CD4-positive, alpha-beta T cell (primary cell): ENCODE data around the gene ELF2. TPM values are rescaled to one million over a fixed set of nuclear protein-coding genes. Genes with fewer than 3 reads are reported as not detected.

ENCODE experiments used
- ATAC-seq: fragments of 200-7000 bp; cut with Tn5 transposase; one replicate; pipeline ENCODE4 v1.10.0; 2022; ENCODE audit warnings: mild to moderate bottlenecking; ENCODE audit not compliant: poor library complexity
- CTCF ChIA-PET: fragments of 350-600 bp; sonication (Branson Sonifier 250); formaldehyde crosslinking; loops from one replicate; lab custom pipeline; 2021; ENCODE audit warnings: antibody characterized with exemption, inconsistent platforms; lab: Charles Lee
- POLR2A ChIA-PET: fragments of 350-600 bp; sonication (Branson Sonifier 250); formaldehyde crosslinking; loops from one replicate; lab custom pipeline; 2021; ENCODE audit warnings: antibody characterized with exemption, inconsistent platforms; lab: Charles Lee
- DNase-seq, 14 experiments: peaks; one replicate each; pipeline ENCODE4 v3.0.0-alpha.2; 2013 to 2020; ENCODE audit warnings: mixed read lengths in 2 of 14
- H3K27ac ChIP-seq, 2 donors: one replicate each; pipeline versions ENCODE4 v1.5.1 to v1.7.0; 2013; ENCODE audit warnings: low read length in 2 of 2, low read depth in 1 of 2, mild to moderate bottlenecking in 1 of 2
- H3K27me3 ChIP-seq, 2 experiments: 1 replicate in 1 of 2; 2 replicates in 1 of 2; pipeline versions ENCODE4 v1.6.1 to v1.7.0; 2013; ENCODE audit warnings: low read length in 2 of 2, control low read depth in 1 of 2, mild to moderate bottlenecking in 1 of 2, moderate library complexity in 1 of 2; ENCODE audit not compliant: insufficient read depth in 2 of 2, control insufficient read depth in 1 of 2
- H3K36me3 ChIP-seq: one replicate; pipeline ENCODE4 v1.6.1; 2013; ENCODE audit warnings: low read length, control low read depth; ENCODE audit not compliant: insufficient read depth
- H3K4me1 ChIP-seq: one replicate; pipeline ENCODE4 v1.6.1; 2013; ENCODE audit warnings: low read length, control low read depth; ENCODE audit not compliant: insufficient read depth
- H3K4me3 ChIP-seq: one replicate; pipeline ENCODE4 v1.5.1; 2013; ENCODE audit warnings: mild to moderate bottlenecking, low read length, moderate library complexity
- H3K9me3 ChIP-seq, 2 experiments: 1 replicate in 1 of 2; 2 replicates in 1 of 2; pipeline versions ENCODE4 v1.6.1 to v1.7.0; 2013; ENCODE audit warnings: low read length in 2 of 2, mild to moderate bottlenecking in 2 of 2, control low read depth in 1 of 2, moderate library complexity in 1 of 2; ENCODE audit not compliant: control insufficient read depth in 1 of 2, insufficient read depth in 1 of 2
- H3K27ac Mint-ChIP-seq: one replicate; pipeline ENCODE4 v1.8.0; 2020; ENCODE audit warnings: mixed read lengths
- H3K27me3 Mint-ChIP-seq: one replicate; pipeline ENCODE4 v1.8.0; 2021; ENCODE audit warnings: mixed read lengths
- H3K36me3 Mint-ChIP-seq: one replicate; pipeline ENCODE4 v1.8.0; 2021; ENCODE audit warnings: low read depth, mixed read lengths
- H3K4me1 Mint-ChIP-seq: one replicate; pipeline ENCODE4 v1.8.0; 2021; ENCODE audit warnings: low read depth, mixed read lengths
- H3K4me3 Mint-ChIP-seq: one replicate; pipeline ENCODE4 v1.8.0; 2020; ENCODE audit warnings: mild to moderate bottlenecking, mixed read lengths
- H3K9me3 Mint-ChIP-seq: one replicate; pipeline ENCODE4 v1.8.0; 2020; ENCODE audit warnings: mixed read lengths
- CTCF ChIP-seq: fragments of 200-600 bp; IDR thresholded peaks from one replicate; pipeline ENCODE4 v1.8.0; 2022; ENCODE audit warnings: antibody characterized with exemption, mild to moderate bottlenecking
- intact Hi-C, 2 experiments: fragments of 100-400 bp; cut with DNase I in 1 of 2; cut with micrococcal nuclease in 1 of 2; formaldehyde crosslinking; loops; one replicate each; pipeline versions ENCODE4 v1.15.1 to v1.9.0; 2023 to 2025; cut with DNase I, micrococcal nuclease
- total RNA-seq, 174 experiments: library from RNA in 2 of 174; stranded (reverse) in 2 of 174; gene quantifications; one replicate each; pipeline ENCODE4 v1.2.3 and lab custom pipeline; 2021 to 2026

ELF2 gene
- total RNA-seq, 2 experiments from 2014 or later = 83.3 to 84.1 TPM

GRCh38 chr4:139014371-139015268 lies 162.4 kb downstream of the ELF2 start:
- Mint-ChIP-seq H3K9me3 (no peaks in the 10 kb centered on the region), H3K27me3 (no peaks in the 10 kb centered on the region), H3K4me3 (peak overlapping the region; percentile 93), H3K27ac (peak overlapping the region; percentile 95), H3K4me1 (peaks cover 26% of the 10 kb centered on the region), H3K36me3 (peaks cover 3% of the 10 kb centered on the region)
- CTCF ChIA-PET = interaction anchor here (0.8 to 3.4 kb wide), 5 partner anchors 16 to 1509 kb away, joined by 3 to 22 read pairs (median 5); partner anchors contain the start of gene ELMOD2
- no peak for TF ChIP-seq CTCF
- Histone ChIP-seq H3K27ac (peak overlapping the region; percentile 78 to 87), H3K4me3 (peak overlapping the region; percentile 74), H3K4me1 (peaks cover 20% of the 10 kb centered on the region), H3K9me3 (no peaks in the 10 kb centered on the region), H3K27me3 (no peaks in the 10 kb centered on the region), H3K36me3 (no peaks in the 10 kb centered on the region)
- ATAC-seq (peak; percentile 6), DNase-seq (peak in 2 of 14 experiments; percentile 38 to 44)
- POLR2A ChIA-PET = interaction anchor here (0.6 to 4.3 kb wide), 10 partner anchors 14 to 1359 kb away, joined by 3 to 28 read pairs (median 7); partner anchors contain the start of genes NAA15, RAB33B, SCOC and SETD7
- intact Hi-C loops = loop anchor here (2.0 to 10.0 kb wide), 6 partner anchors 68 to 1510 kb away; partner anchors contain the start of genes ELMOD2 (in 1 of the 2), NAA15 (in 1 of the 2) and NDUFC1 (in 1 of the 2)

- POLR2A ChIA-PET = no interaction called here
- H3K27ac Mint-ChIP-seq = no peak overlapping the region
These were observed 165.6 kb downstream of the ELF2 start for GRCh38 chr4:139011225-139011950.

More at GRCh38 chr4:139011225-139011950, 165.6 kb downstream of the ELF2 start:
- peaks cover 3% of the 10 kb centered on the region for H3K36me3 Mint-ChIP-seq
- CTCF ChIA-PET = no interaction called here
- Histone ChIP-seq H3K4me3 (no peak overlapping the region), H3K4me1 (peaks cover 13% of the 10 kb centered on the region), H3K27me3 (no peaks in the 10 kb centered on the region), H3K36me3 (no peaks in the 10 kb centered on the region), H3K27ac (no peak overlapping the region), H3K9me3 (peaks cover 0 to 3% of the 10 kb centered on the region in 2 experiments)
- no peak for DNase-seq
- H3K9me3 Mint-ChIP-seq = no peaks in the 10 kb centered on the region
- ATAC-seq = no peak
- H3K4me1 Mint-ChIP-seq = peaks cover 13% of the 10 kb centered on the region
- H3K4me3 Mint-ChIP-seq = no peak overlapping the region
- intact Hi-C loops = loop anchor here in 1 of 2 experiments (5.0 to 10.0 kb wide), 2 partner anchors 446 to 1513 kb away; partner anchors contain the start of gene ELMOD2
- H3K27me3 Mint-ChIP-seq = no peaks in the 10 kb centered on the region
- TF ChIP-seq CTCF = no peak
